Measurements from ENCODE around the gene RCBTB1. TPM values are rescaled to one million over a fixed set of nuclear protein-coding genes. Genes with fewer than 3 reads are reported as not detected.
A peak's percentile ranks its signal among the peaks of the same experiment; 100 is the strongest.

RCBTB1 gene
- total RNA-seq, 1 donor from 2014 or later, result 22.6 TPM

DNA sequence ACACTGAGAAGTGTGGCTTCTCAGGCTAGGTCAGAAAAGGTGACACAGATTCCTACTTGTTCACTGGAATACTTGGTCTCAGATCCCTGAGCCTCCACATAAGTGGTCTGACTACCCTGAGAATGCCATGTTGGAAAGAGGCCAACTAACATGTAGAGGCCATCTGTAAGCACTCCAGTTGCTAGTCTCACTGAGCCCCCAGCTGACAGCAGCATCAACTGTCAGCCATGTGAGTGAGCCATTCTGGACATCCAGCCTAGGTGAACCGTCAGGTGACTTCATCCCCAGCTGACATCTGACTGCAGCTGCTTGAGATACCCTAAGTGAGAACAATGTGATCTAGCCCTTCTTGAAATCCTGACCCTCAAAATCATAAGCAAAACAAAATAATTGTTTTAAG, 24.8 kb upstream of the RCBTB1 start:
- Mint-ChIP-seq H3K36me3 (ENCODE audit: low read depth) (no peaks in the 10 kb centered on the region), H3K27me3 (no peaks in the 10 kb centered on the region), H3K4me1 (peaks cover 22% of the 10 kb centered on the region), H3K27ac (no peak overlapping the region), H3K4me3 (no peak overlapping the region), H3K9me3 (peaks cover 7% of the 10 kb centered on the region)
- intact Hi-C loops (cut with micrococcal nuclease), result no loop called here
- ATAC-seq (ENCODE audit: low read depth), result no peak
- POLR2A ChIA-PET, result no interaction called here
- CTCF ChIA-PET, result no interaction called here
- TF ChIP-seq CTCF (IDR thresholded peaks at IDR 0.05), result no peak
- DNase-seq, result no peak

DNA sequence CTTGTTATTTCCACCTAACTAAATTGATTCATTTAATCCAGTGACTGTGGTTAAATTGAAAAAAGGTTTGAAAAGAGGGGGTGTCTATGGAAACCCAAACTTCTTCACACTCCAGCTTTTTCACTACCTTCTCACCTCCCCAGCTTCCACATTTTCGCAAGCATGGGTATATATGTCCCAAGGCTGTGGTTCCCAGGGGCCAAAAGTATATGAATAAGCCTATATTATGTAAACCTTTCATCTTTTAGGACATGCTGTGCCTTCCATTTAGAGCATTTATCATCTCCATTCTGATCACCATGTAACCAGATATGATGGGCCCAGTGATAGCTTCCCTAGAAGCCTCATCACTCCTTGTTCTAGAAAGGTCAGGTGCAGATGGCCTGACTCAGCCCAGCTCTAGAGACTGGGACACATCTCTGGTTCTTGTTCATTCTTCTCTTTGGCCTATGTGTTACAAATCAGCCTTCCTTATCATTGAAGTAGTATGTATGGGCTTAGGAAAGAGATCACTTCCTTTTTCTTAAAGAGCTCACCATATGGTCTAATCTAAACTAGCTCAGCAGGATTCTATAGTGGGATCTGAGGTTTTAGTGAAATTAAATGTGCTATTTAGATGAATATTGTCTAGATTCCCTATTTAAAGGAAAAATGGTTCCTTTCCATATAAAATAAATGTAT, 23.4 kb upstream of the RCBTB1 start:
- no peak for TF ChIP-seq CTCF (IDR thresholded peaks at IDR 0.05)
- H3K9me3 Mint-ChIP-seq, result peaks cover 7% of the 10 kb centered on the region
- ATAC-seq (ENCODE audit: low read depth), result peak; percentile 35
- no peak for DNase-seq
- H3K27me3 Mint-ChIP-seq, result no peaks in the 10 kb centered on the region
- H3K4me1 Mint-ChIP-seq, result peaks cover 24% of the 10 kb centered on the region
- H3K27ac Mint-ChIP-seq, result no peak overlapping the region
- ChIA-PET POLR2A (interaction anchor here (0.5 to 1.8 kb wide), 5 partner anchors 11 to 165 kb away, joined by 3 to 7 read pairs (median 3); partner anchors contain the start of genes CAB39L, PHF11 and SETDB2), CTCF (interaction anchor here (0.5 to 2.5 kb wide), 7 partner anchors 8 to 308 kb away, joined by 3 to 18 read pairs (median 4); partner anchors contain the start of genes ARL11, CAB39L, PHF11 and SETDB2)
- H3K4me3 Mint-ChIP-seq, result no peak overlapping the region
- H3K36me3 Mint-ChIP-seq (ENCODE audit: low read depth), result no peaks in the 10 kb centered on the region
- intact Hi-C loops (cut with micrococcal nuclease), result loop anchor here (5.0 kb wide), 1 partner anchor 366 kb away; no protein-coding TSS in a partner anchor

GRCh38 chr13:49607761-49608160, 22.4 kb upstream of the RCBTB1 start:
- DNase-seq, result no peak
- CTCF ChIA-PET, result interaction anchor here (1.5 to 2.5 kb wide), 5 partner anchors 21 to 327 kb away, joined by 3 to 18 read pairs (median 6); partner anchors contain the start of genes ARL11, CAB39L, PHF11 and SETDB2
- peaks cover 24% of the 10 kb centered on the region for H3K4me1 Mint-ChIP-seq
- no peaks in the 10 kb centered on the region for H3K27me3 Mint-ChIP-seq
- TF ChIP-seq CTCF (IDR thresholded peaks at IDR 0.05), result no peak
- peaks cover 7% of the 10 kb centered on the region for H3K9me3 Mint-ChIP-seq
- H3K27ac Mint-ChIP-seq, result peak overlapping the region; percentile 79
- ATAC-seq (ENCODE audit: low read depth), result no peak
- no peak overlapping the region for H3K4me3 Mint-ChIP-seq
- no peaks in the 10 kb centered on the region for H3K36me3 Mint-ChIP-seq (ENCODE audit: low read depth)
- intact Hi-C loops (cut with micrococcal nuclease), result loop anchor here (1.0 to 5.0 kb wide), 8 partner anchors 22 to 1463 kb away; partner anchors contain the start of gene RCBTB1
- POLR2A ChIA-PET, result interaction anchor here (0.9 to 1.8 kb wide), 3 partner anchors 12 to 164 kb away, joined by 3 to 7 read pairs (median 3); partner anchors contain the start of genes CAB39L, PHF11 and SETDB2

GRCh38 chr13:49606747-49607648, 21.6 kb upstream of the RCBTB1 start:
- Mint-ChIP-seq H3K4me3 (peak overlapping the region; percentile 81), H3K27me3 (no peaks in the 10 kb centered on the region), H3K36me3 (ENCODE audit: low read depth) (no peaks in the 10 kb centered on the region), H3K27ac (peak overlapping the region; percentile 79), H3K4me1 (peaks cover 26% of the 10 kb centered on the region), H3K9me3 (peaks cover 3% of the 10 kb centered on the region)
- ATAC-seq (ENCODE audit: low read depth) (peak; percentile 96), DNase-seq (peak; percentile 64)
- CTCF ChIA-PET, result interaction anchor here (0.6 to 2.5 kb wide), 23 partner anchors 11 to 367 kb away, joined by 3 to 18 read pairs (median 3); partner anchors contain the start of genes ARL11, CAB39L, PHF11 and RCBTB1
- intact Hi-C loops (cut with micrococcal nuclease), result loop anchor here (1.0 to 5.0 kb wide), 8 partner anchors 22 to 1463 kb away; partner anchors contain the start of gene RCBTB1
- no peak for TF ChIP-seq CTCF (IDR thresholded peaks at IDR 0.05)
- POLR2A ChIA-PET, result interaction anchor here (0.6 to 1.4 kb wide), 8 partner anchors 21 to 1193 kb away, joined by 3 to 9 read pairs (median 3); partner anchors contain the start of gene PHF11
